ENCODE results near the gene TJP1.
"Not testable (repeated sequence)": the region's sequence is repeated elsewhere in the genome, so short reads cannot be mapped to it uniquely, and the experiment has no call there.

Gene TJP1

GRCh38 chr15:29805043-29805707 lies 17.1 kb downstream of the TJP1 start:
- DNase-seq (ENCODE audit: extremely low spot score, insufficient read length, low read depth) = no peak

GRCh38 chr15:29802411-29802810 lies 19.9 kb downstream of the TJP1 start:
- FAIRE-seq (no peak), DNase-seq (ENCODE audit: extremely low spot score, insufficient read length, low read depth) (no peak)

More at GRCh38 chr15:29805043-29805707, 17.1 kb downstream of the TJP1 start:
- FAIRE-seq = no peak

- DNase-seq (ENCODE audit: extremely low spot score, insufficient read length, low read depth) = no peak
- no peak for FAIRE-seq
These were observed 21.5 kb downstream of the TJP1 start for GRCh38 chr15:29800491-29801366.

GRCh38 chr15:29799859-29800258 lies 22.4 kb downstream of the TJP1 start:
- no peak for DNase-seq (ENCODE audit: extremely low spot score, insufficient read length, low read depth)
- FAIRE-seq = no peak

GRCh38 chr15:29795610-29796009 lies 26.7 kb downstream of the TJP1 start:
- DNase-seq (ENCODE audit: extremely low spot score, insufficient read length, low read depth) = no peak
- no peak for FAIRE-seq

GRCh38 chr15:29792426-29793159 lies 29.7 kb downstream of the TJP1 start:
- DNase-seq (ENCODE audit: extremely low spot score, insufficient read length, low read depth) (no peak), FAIRE-seq (no peak)

- FAIRE-seq (no peak), DNase-seq (ENCODE audit: extremely low spot score, insufficient read length, low read depth) (no peak)
These were observed 31.7 kb downstream of the TJP1 start for GRCh38 chr15:29790607-29791006.

GRCh38 chr15:29789871-29790270 lies 32.4 kb downstream of the TJP1 start:
- DNase-seq (ENCODE audit: extremely low spot score, insufficient read length, low read depth) (no peak), FAIRE-seq (no peak)

GRCh38 chr15:29788433-29789034 lies 33.7 kb downstream of the TJP1 start:
- no peak for DNase-seq (ENCODE audit: extremely low spot score, insufficient read length, low read depth)
- no peak for FAIRE-seq

GRCh38 chr15:29787767-29788166 lies 34.5 kb downstream of the TJP1 start:
- no peak for DNase-seq (ENCODE audit: extremely low spot score, insufficient read length, low read depth)
- FAIRE-seq = no peak

- FAIRE-seq (no peak), DNase-seq (ENCODE audit: extremely low spot score, insufficient read length, low read depth) (no peak)
These were observed 36.6 kb downstream of the TJP1 start for GRCh38 chr15:29785642-29786041.

GRCh38 chr15:29785136-29785535 lies 37.1 kb downstream of the TJP1 start:
- DNase-seq (ENCODE audit: extremely low spot score, insufficient read length, low read depth) (no peak), FAIRE-seq (no peak)

GRCh38 chr15:29784413-29784812 lies 37.9 kb downstream of the TJP1 start:
- FAIRE-seq (no peak), DNase-seq (ENCODE audit: extremely low spot score, insufficient read length, low read depth) (no peak)

- DNase-seq (ENCODE audit: extremely low spot score, insufficient read length, low read depth); FAIRE-seq: not testable (repeated sequence)
These were observed 39.5 kb downstream of the TJP1 start for GRCh38 chr15:29782816-29783215.

GRCh38 chr15:29778382-29778781 lies 43.9 kb downstream of the TJP1 start:
- FAIRE-seq = no peak
- DNase-seq (ENCODE audit: extremely low spot score, insufficient read length, low read depth) = no peak

GRCh38 chr15:29776859-29777258 lies 45.4 kb downstream of the TJP1 start:
- no peak for FAIRE-seq
- DNase-seq (ENCODE audit: extremely low spot score, insufficient read length, low read depth) = no peak

- FAIRE-seq (no peak), DNase-seq (ENCODE audit: extremely low spot score, insufficient read length, low read depth) (no peak)
These were observed 47.4 kb downstream of the TJP1 start for GRCh38 chr15:29774900-29775299.

GRCh38 chr15:29773816-29774215 lies 48.5 kb downstream of the TJP1 start:
- DNase-seq (ENCODE audit: extremely low spot score, insufficient read length, low read depth) (no peak), FAIRE-seq (no peak)

- FAIRE-seq = no peak
These were observed 49.3 kb downstream of the TJP1 start for GRCh38 chr15:29773000-29773399.

GRCh38 chr15:29770796-29771195 lies 51.5 kb downstream of the TJP1 start:
- FAIRE-seq (no peak), DNase-seq (ENCODE audit: extremely low spot score, insufficient read length, low read depth) (no peak)

More at GRCh38 chr15:29773000-29773399, 49.3 kb downstream of the TJP1 start:
- DNase-seq (ENCODE audit: extremely low spot score, insufficient read length, low read depth) = no peak
